OCI-LY1 (cell line): ENCODE data around the gene DOK4.

Experiments
- H2AFZ ChIP-seq: fragments of 200-600 bp; sonication (generic), shearing (Covaris generic); 2 replicates; pipeline ENCODE4 v1.6.0; 2014; ENCODE audit warnings: antibody characterized with exemption, mild to moderate bottlenecking, low read length
- H3F3A ChIP-seq: fragments of 200-600 bp; sonication (generic), shearing (Covaris generic); 2 replicates; pipeline ENCODE4 v1.6.0; 2014; ENCODE audit warnings: mild to moderate bottlenecking, antibody characterized with exemption, low read length, moderate library complexity; ENCODE audit not compliant: insufficient read depth
- H3K27ac ChIP-seq: fragments of 200-600 bp; sonication (generic); 2 replicates; pipeline ENCODE4 v1.5.1; 2014; ENCODE audit warnings: low read length, mixed run types, mild to moderate bottlenecking, low read depth; ENCODE audit not compliant: poor library complexity, severe bottlenecking
- H3K27me3 ChIP-seq: fragments of 200-600 bp; sonication (generic); 2 replicates; pipeline ENCODE4 v1.6.0; 2014; ENCODE audit warnings: antibody characterized with exemption, mild to moderate bottlenecking, low read length, moderate library complexity; ENCODE audit not compliant: insufficient read depth
- H3K36me3 ChIP-seq: fragments of 200-600 bp; sonication (generic); 2 replicates; pipeline ENCODE4 v1.6.1; 2014; ENCODE audit warnings: mild to moderate bottlenecking, antibody characterized with exemption, low read length, moderate library complexity, mixed read lengths; ENCODE audit not compliant: insufficient read depth
- H3K4me1 ChIP-seq: fragments of 200-600 bp; sonication (generic); 2 replicates; pipeline ENCODE4 v1.5.1; 2014; ENCODE audit warnings: mild to moderate bottlenecking, low read length, moderate library complexity; ENCODE audit not compliant: insufficient read depth, severe bottlenecking
- H3K4me2 ChIP-seq: fragments of 200-600 bp; sonication (generic), shearing (Covaris generic); 2 replicates; pipeline ENCODE4 v1.6.1; 2014; ENCODE audit warnings: low read length
- H3K4me3 ChIP-seq: fragments of 200-600 bp; sonication (generic); 2 replicates; pipeline ENCODE4 v1.5.1; 2014; ENCODE audit warnings: low read length, low read depth, mild to moderate bottlenecking, mixed read lengths; ENCODE audit not compliant: poor library complexity, severe bottlenecking
- H3K79me2 ChIP-seq: fragments of 200-600 bp; shearing (Covaris generic); 2 replicates; pipeline ENCODE4 v1.6.1; 2016; ENCODE audit warnings: mixed run types, low read length, mixed read lengths; ENCODE audit not compliant: insufficient read depth
- H3K9ac ChIP-seq: fragments of 200-600 bp; sonication (generic), shearing (Covaris generic); 2 replicates; pipeline ENCODE4 v1.6.1; 2014; ENCODE audit warnings: mild to moderate bottlenecking, low read length, mixed read lengths
- H3K9me2 ChIP-seq: fragments of 200-600 bp; sonication (generic), shearing (Covaris generic); 2 replicates; pipeline ENCODE4 v1.6.1; 2014; ENCODE audit warnings: low read depth, mild to moderate bottlenecking, low read length, mixed read lengths
- H3K9me3 ChIP-seq: fragments of 200-600 bp; shearing (Covaris generic); 2 replicates; pipeline ENCODE4 v1.6.1; 2014; ENCODE audit warnings: low read length, mixed read lengths
- H4K20me1 ChIP-seq: fragments of 200-600 bp; sonication (generic), shearing (Covaris generic); 2 replicates; pipeline ENCODE4 v1.6.0; 2016; ENCODE audit warnings: mild to moderate bottlenecking, low read length; ENCODE audit not compliant: insufficient read depth
- EZH2 ChIP-seq: fragments of 200-600 bp; sonication (generic), shearing (Covaris generic); IDR thresholded peaks from 2 replicates; pipeline ENCODE4 v1.8.0; 2017; ENCODE audit warnings: borderline replicate concordance, mixed run types, mild to moderate bottlenecking, antibody characterized with exemption, low read length, moderate library complexity, mixed read lengths
- TF ChIP-seq, protein P1 (sequence below): fragments of 200-600 bp; sonication (generic), shearing (Covaris generic); IDR thresholded peaks from 2 replicates; pipeline ENCODE4 v1.5.1; 2017; ENCODE audit warnings: mild to moderate bottlenecking, antibody characterized with exemption, low read length, moderate library complexity, mixed read lengths

Gene DOK4

DNA sequence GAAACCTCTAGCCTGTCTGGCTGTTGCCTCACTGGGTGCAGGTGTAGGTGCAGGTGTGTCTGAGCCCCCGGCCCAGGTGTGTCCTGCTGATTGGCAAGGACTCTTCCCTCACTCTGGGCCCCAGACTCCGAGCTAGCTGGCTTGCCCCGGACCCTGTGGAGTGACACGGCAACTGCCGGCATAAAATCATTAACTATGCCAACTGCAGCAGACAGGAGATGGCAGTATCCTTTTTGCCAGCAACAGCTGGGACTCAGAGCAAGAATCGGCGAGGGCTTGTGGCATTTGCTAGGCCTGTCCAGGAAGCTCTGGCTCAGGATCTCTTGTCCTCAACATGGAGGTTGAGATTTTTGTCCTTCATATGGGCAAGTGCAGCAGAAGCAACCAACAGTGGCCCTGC, 59.9 kb downstream of the DOK4 start:
- Histone ChIP-seq H3K9ac (no peak overlapping the region), H3K79me2 (no peaks in the 10 kb centered on the region), H3K36me3 (peaks cover 46% of the 10 kb centered on the region), H3F3A (no peaks in the 10 kb centered on the region), H3K9me3 (no peaks in the 10 kb centered on the region), H3K4me3 (no peak overlapping the region), H3K27ac (no peak overlapping the region), H3K4me2 (no peak overlapping the region), H4K20me1 (no peaks in the 10 kb centered on the region), H3K4me1 (peaks cover 5% of the 10 kb centered on the region), H3K27me3 (no peaks in the 10 kb centered on the region), H2AFZ (no peak overlapping the region), H3K9me2 (no peaks in the 10 kb centered on the region)
- TF ChIP-seq EZH2 = no peak
- TF ChIP-seq, protein P1, sequence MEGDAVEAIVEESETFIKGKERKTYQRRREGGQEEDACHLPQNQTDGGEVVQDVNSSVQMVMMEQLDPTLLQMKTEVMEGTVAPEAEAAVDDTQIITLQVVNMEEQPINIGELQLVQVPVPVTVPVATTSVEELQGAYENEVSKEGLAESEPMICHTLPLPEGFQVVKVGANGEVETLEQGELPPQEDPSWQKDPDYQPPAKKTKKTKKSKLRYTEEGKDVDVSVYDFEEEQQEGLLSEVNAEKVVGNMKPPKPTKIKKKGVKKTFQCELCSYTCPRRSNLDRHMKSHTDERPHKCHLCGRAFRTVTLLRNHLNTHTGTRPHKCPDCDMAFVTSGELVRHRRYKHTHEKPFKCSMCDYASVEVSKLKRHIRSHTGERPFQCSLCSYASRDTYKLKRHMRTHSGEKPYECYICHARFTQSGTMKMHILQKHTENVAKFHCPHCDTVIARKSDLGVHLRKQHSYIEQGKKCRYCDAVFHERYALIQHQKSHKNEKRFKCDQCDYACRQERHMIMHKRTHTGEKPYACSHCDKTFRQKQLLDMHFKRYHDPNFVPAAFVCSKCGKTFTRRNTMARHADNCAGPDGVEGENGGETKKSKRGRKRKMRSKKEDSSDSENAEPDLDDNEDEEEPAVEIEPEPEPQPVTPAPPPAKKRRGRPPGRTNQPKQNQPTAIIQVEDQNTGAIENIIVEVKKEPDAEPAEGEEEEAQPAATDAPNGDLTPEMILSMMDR = no peak

DNA sequence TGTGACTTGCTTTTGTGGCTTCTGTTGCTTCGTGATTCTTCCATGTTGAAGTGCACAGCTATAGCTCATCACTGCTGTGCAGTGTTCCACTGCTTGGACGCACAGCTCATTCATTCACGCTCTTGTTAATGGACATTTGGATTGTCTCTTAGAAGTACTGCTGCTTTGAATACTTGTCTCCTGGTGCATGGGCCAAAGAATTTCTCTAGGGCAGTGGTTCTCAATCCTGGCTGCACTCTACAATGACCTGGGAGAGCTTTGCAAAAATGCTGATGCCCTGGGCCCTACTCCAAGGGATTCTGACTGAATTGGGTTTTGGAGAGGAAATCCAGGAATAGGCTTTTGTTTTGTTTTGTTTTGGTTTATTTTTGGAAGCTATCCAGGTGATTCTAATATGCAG, 61.7 kb downstream of the DOK4 start:
- Histone ChIP-seq H3K4me1 (peaks cover 5% of the 10 kb centered on the region), H3K4me3 (no peak overlapping the region), H3K79me2 (no peaks in the 10 kb centered on the region), H3K27ac (no peak overlapping the region), H3K9ac (no peak overlapping the region), H3F3A (no peaks in the 10 kb centered on the region), H3K9me2 (no peaks in the 10 kb centered on the region), H3K9me3 (no peaks in the 10 kb centered on the region), H3K36me3 (peaks cover 30% of the 10 kb centered on the region), H2AFZ (no peak overlapping the region), H4K20me1 (no peaks in the 10 kb centered on the region), H3K27me3 (no peaks in the 10 kb centered on the region), H3K4me2 (no peak overlapping the region)
- TF ChIP-seq, protein P1 = no peak
- TF ChIP-seq EZH2 = no peak

DNA sequence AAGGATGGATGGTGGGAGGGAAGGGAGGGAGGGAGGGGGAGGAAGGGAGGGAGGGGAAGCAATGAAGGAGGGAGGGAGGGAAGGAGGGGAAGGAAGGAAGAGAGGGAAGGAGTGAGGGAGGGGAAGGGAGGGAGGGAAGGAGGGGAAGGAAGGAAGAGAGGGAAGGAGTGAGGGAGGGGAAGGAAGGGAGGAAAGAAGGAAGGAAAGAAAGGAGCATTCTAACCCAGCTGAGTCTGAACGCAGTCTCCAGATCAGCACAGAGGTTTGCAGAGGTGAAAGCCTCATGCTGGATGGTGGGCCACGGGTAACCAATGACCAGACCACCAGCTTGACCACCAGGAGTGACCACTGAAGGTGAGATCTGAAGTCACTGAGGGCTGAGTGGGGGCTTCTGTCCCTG, 63.1 kb downstream of the DOK4 start:
- no peaks in the 10 kb centered on the region for H3K9me2 ChIP-seq
- H3K27ac ChIP-seq = no peak overlapping the region
- peaks cover 8% of the 10 kb centered on the region for H3K4me1 ChIP-seq
- no peaks in the 10 kb centered on the region for H3K27me3 ChIP-seq
- H3F3A ChIP-seq = no peaks in the 10 kb centered on the region
- H4K20me1 ChIP-seq = no peaks in the 10 kb centered on the region
- no peak overlapping the region for H3K4me3 ChIP-seq
- no peak for TF ChIP-seq EZH2
- TF ChIP-seq, protein P1 = no peak
- H3K9ac ChIP-seq = no peak overlapping the region
- H3K79me2 ChIP-seq = no peaks in the 10 kb centered on the region
- H3K4me2 ChIP-seq = no peak overlapping the region
- no peaks in the 10 kb centered on the region for H3K9me3 ChIP-seq
- H3K36me3 ChIP-seq = peaks cover 18% of the 10 kb centered on the region
- no peak overlapping the region for H2AFZ ChIP-seq
